Neuronal stem cell (in vitro differentiated cells): ENCODE measurements around the gene TMEM164.

Experiments
- DNase-seq: peaks from one replicate; pipeline ENCODE4 v3.0.0-alpha.2; 2013; ENCODE audit warnings: low spot score
- H2AFZ ChIP-seq: one replicate; pipeline ENCODE4 v1.6.1; 2013; ENCODE audit warnings: mild to moderate bottlenecking, low read length, inconsistent platforms
- H2AK5ac ChIP-seq: 2 replicates; pipeline ENCODE4 v1.6.1; 2013; ENCODE audit warnings: low read depth, mild to moderate bottlenecking, inconsistent platforms, low read length, moderate library complexity, mixed read lengths
- H2BK120ac ChIP-seq: 2 replicates; pipeline ENCODE4 v1.6.1; 2013; ENCODE audit warnings: low read depth, mild to moderate bottlenecking, inconsistent platforms, low read length, moderate library complexity, mixed read lengths
- H2BK12ac ChIP-seq: one replicate; pipeline ENCODE4 v1.6.1; 2013; ENCODE audit warnings: low read length, inconsistent platforms
- H2BK15ac ChIP-seq: 2 replicates; pipeline ENCODE4 v1.6.1; 2013; ENCODE audit warnings: mild to moderate bottlenecking, low read length, inconsistent platforms, mixed read lengths
- H2BK5ac ChIP-seq: one replicate; pipeline ENCODE4 v1.6.1; 2013; ENCODE audit warnings: inconsistent platforms, mild to moderate bottlenecking, low read length, moderate library complexity
- H3K14ac ChIP-seq: one replicate; pipeline ENCODE4 v1.6.1; 2013; ENCODE audit warnings: low read length, inconsistent platforms
- H3K18ac ChIP-seq: 2 replicates; pipeline ENCODE4 v1.6.1; 2013; ENCODE audit warnings: low read length, inconsistent platforms
- H3K23ac ChIP-seq: 2 replicates; pipeline ENCODE4 v1.6.1; 2013; ENCODE audit warnings: low read depth, mild to moderate bottlenecking, mixed read lengths, low read length, inconsistent platforms; ENCODE audit not compliant: poor library complexity
- H3K27ac ChIP-seq: replicated peaks from 3 replicates; pipeline ENCODE4 v1.5.1; 2013; ENCODE audit warnings: low read length, inconsistent platforms
- H3K27me3 ChIP-seq, 3 experiments: 2 replicates each; pipeline ENCODE4 v1.6.1; 2013; ENCODE audit warnings: low read length in 3 of 3, mild to moderate bottlenecking in 2 of 3, inconsistent platforms in 1 of 3, low read depth in 1 of 3, mixed read lengths in 1 of 3, moderate library complexity in 1 of 3; ENCODE audit not compliant: control insufficient read depth in 3 of 3, insufficient read depth in 3 of 3
- H3K36me3 ChIP-seq, 2 donors: replicated peaks in 1 of 2; 2 replicates each; pipeline ENCODE4 v1.6.1; 2013; ENCODE audit warnings: low read length in 2 of 2; ENCODE audit not compliant: control insufficient read depth in 2 of 2, insufficient read depth in 2 of 2
- H3K4ac ChIP-seq: 2 replicates; pipeline ENCODE4 v1.6.1; 2013; ENCODE audit warnings: inconsistent platforms, mild to moderate bottlenecking, low read length, moderate library complexity
- H3K4me1 ChIP-seq, 2 donors: 1 replicate in 1 of 2; 2 replicates in 1 of 2; pipeline ENCODE4 v1.6.1; 2013; ENCODE audit warnings: low read length in 2 of 2, low read depth in 1 of 2; ENCODE audit not compliant: control insufficient read depth in 2 of 2, insufficient read depth in 1 of 2
- H3K4me2 ChIP-seq: one replicate; pipeline ENCODE4 v1.6.1; 2013; ENCODE audit warnings: mild to moderate bottlenecking, low read length, inconsistent platforms; ENCODE audit not compliant: insufficient read depth, poor library complexity, severe bottlenecking
- H3K4me3 ChIP-seq, 2 donors: 2 replicates each; pipeline ENCODE4 v1.5.1; 2013; ENCODE audit warnings: low read length in 2 of 2, mild to moderate bottlenecking in 2 of 2, inconsistent platforms in 1 of 2, moderate library complexity in 1 of 2
- H3K79me1 ChIP-seq: one replicate; pipeline ENCODE4 v1.6.1; 2013; ENCODE audit warnings: low read depth, mild to moderate bottlenecking, inconsistent platforms, low read length, moderate library complexity
- H3K9ac ChIP-seq: one replicate; pipeline ENCODE4 v1.6.1; 2013; ENCODE audit warnings: mild to moderate bottlenecking, low read depth, low read length, inconsistent platforms; ENCODE audit not compliant: poor library complexity
- H3K9me3 ChIP-seq, 2 donors: replicated peaks in 1 of 2; 2 replicates each; pipeline versions ENCODE3 to v1.6.1; 2013; ENCODE audit warnings: low read length in 2 of 2, mild to moderate bottlenecking in 2 of 2, inconsistent platforms in 1 of 2, low read depth in 1 of 2, mixed read lengths in 1 of 2, moderate library complexity in 1 of 2; ENCODE audit not compliant: control insufficient read depth in 2 of 2, insufficient read depth in 1 of 2
- H4K8ac ChIP-seq: one replicate; pipeline ENCODE4 v1.6.1; 2013; ENCODE audit warnings: low read depth, mild to moderate bottlenecking, inconsistent platforms, low read length, moderate library complexity
- H4K91ac ChIP-seq: one replicate; pipeline ENCODE4 v1.6.1; 2013; ENCODE audit warnings: low read length, low read depth, mild to moderate bottlenecking, inconsistent platforms; ENCODE audit not compliant: poor library complexity
- WGBS, 2 donors: extraction: QIAGEN DNeasy Blood & Tissue Kit; methylation state at CpG; one replicate each; pipeline ENCODE4 v1.1.7; 2013; ENCODE audit warnings: missing lambda C conversion rate in 2 of 2, mixed read lengths in 1 of 2; ENCODE audit not compliant: insufficient read length in 2 of 2, insufficient replicate concordance in 1 of 2; ENCODE audit errors: extremely low coverage in 2 of 2; 5-methylcytosine and 5-hydroxymethylcytosine counted together

Gene TMEM164

DNA sequence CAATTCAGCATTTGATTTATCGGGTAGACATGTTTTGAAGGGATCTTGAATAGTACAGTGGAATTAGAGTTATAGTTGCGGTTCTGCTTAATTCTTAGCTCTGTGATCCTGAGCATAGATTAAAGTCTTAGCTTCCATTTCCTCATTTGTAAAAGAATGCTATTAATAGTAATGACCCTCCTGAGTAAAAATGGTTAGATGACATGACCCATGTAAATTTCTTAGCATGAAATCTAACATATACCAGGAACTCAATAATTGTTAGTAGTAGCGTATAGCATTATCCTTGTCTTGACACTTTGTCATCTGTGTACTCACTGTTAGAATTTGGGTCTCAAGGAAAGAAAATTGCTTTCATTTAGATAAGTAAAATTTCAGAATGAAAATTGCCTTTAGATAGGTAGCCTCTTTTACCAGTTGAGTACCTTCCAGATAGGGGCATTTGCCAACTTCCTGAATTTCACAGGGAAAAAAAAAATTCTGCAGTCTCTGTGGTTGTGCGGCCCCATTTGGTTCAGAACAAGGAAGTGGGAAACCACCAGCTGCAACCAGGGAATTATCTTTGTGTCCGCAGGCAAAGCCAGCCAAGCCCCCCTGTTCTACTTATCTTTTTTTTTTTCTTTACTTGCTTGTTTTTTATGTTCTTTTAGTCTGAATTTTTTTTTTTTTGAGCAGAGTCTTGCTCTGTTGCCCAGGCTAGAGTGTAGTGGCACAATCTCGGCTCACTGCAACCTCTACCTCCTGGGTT, 86.9 kb downstream of the TMEM164 start:
- no peak overlapping the region for H4K8ac ChIP-seq
- H4K91ac ChIP-seq: no peak overlapping the region
- no peak overlapping the region for H3K4me3 ChIP-seq
- no peaks in the 10 kb centered on the region for H3K36me3 ChIP-seq
- no peaks in the 10 kb centered on the region for H3K9me3 ChIP-seq
- no peak overlapping the region for H3K14ac ChIP-seq
- H3K18ac ChIP-seq: no peak overlapping the region
- WGBS, 2 donors: no CpG with 5 or more reads among the region's 6 CpGs
- H3K27me3 ChIP-seq: no peaks in the 10 kb centered on the region
- H2BK12ac ChIP-seq: no peak overlapping the region
- no peak for DNase-seq
- H3K27ac ChIP-seq: no peak overlapping the region
- H3K79me1 ChIP-seq: no peaks in the 10 kb centered on the region
- no peak overlapping the region for H2BK5ac ChIP-seq
- H2AFZ ChIP-seq: no peak overlapping the region
- H3K4me1 ChIP-seq: no peaks in the 10 kb centered on the region
- H3K4me2 ChIP-seq: no peak overlapping the region
- no peak overlapping the region for H2AK5ac ChIP-seq
- H3K23ac ChIP-seq: no peak overlapping the region
- no peak overlapping the region for H2BK120ac ChIP-seq
- H3K9ac ChIP-seq: no peak overlapping the region
- H3K4ac ChIP-seq: no peak overlapping the region
- H2BK15ac ChIP-seq: no peak overlapping the region

DNA sequence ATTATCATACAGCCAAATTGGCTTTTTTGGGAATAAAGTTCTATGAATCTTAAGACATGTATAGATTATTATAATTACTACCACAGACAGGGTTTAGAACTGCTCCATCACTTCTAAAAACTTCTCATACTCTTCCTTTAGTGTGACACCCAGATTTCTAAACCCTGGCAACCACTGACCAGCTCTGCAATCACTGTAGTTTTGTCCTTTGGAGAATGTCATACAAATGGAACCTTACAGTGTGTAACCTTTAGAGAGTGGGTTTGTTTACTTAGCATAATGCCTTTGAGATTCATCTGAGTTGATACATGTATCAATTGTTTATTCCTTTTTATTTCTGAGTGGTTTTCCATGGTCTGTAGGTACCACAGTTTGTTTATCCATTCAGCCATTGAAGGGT, 95.0 kb downstream of the TMEM164 start:
- H3K23ac ChIP-seq: no peak overlapping the region
- no peak overlapping the region for H4K8ac ChIP-seq
- H3K9ac ChIP-seq: no peak overlapping the region
- no peak overlapping the region for H3K4ac ChIP-seq
- no peak for DNase-seq
- no peak overlapping the region for H4K91ac ChIP-seq
- H3K4me2 ChIP-seq: no peak overlapping the region
- no peaks in the 10 kb centered on the region for H3K27me3 ChIP-seq
- no peaks in the 10 kb centered on the region for H3K79me1 ChIP-seq
- no peak overlapping the region for H2BK120ac ChIP-seq
- H2BK5ac ChIP-seq: no peak overlapping the region
- H3K36me3 ChIP-seq: no peaks in the 10 kb centered on the region
- H2AK5ac ChIP-seq: no peak overlapping the region
- no peak overlapping the region for H3K18ac ChIP-seq
- H3K9me3 ChIP-seq: no peaks in the 10 kb centered on the region
- no peaks in the 10 kb centered on the region for H3K4me1 ChIP-seq
- no peak overlapping the region for H2AFZ ChIP-seq
- no peak overlapping the region for H3K14ac ChIP-seq
- H2BK12ac ChIP-seq: no peak overlapping the region
- H2BK15ac ChIP-seq: no peak overlapping the region
- H3K4me3 ChIP-seq: no peak overlapping the region
- no peak overlapping the region for H3K27ac ChIP-seq

- Histone ChIP-seq H4K8ac (no peak overlapping the region), H3K18ac (no peak overlapping the region), H3K27ac (no peak overlapping the region), H3K4ac (no peak overlapping the region), H4K91ac (no peak overlapping the region), H2BK12ac (no peak overlapping the region), H2BK120ac (no peak overlapping the region), H3K27me3 (no peaks in the 10 kb centered on the region), H3K23ac (no peak overlapping the region), H3K4me3 (no peak overlapping the region), H3K9ac (no peak overlapping the region), H2AFZ (no peak overlapping the region), H3K4me2 (no peak overlapping the region), H2BK15ac (no peak overlapping the region), H3K9me3 (no peaks in the 10 kb centered on the region), H3K79me1 (no peaks in the 10 kb centered on the region), H2BK5ac (no peak overlapping the region), H2AK5ac (no peak overlapping the region), H3K4me1 (no peaks in the 10 kb centered on the region), H3K36me3 (no peaks in the 10 kb centered on the region), H3K14ac (no peak overlapping the region)
- WGBS, 2 donors: no CpG with 5 or more reads among the region's 1 CpG
- DNase-seq: no peak
Observed at GRCh38 chrX:110103344-110103743, 100.4 kb downstream of the TMEM164 start.

DNA sequence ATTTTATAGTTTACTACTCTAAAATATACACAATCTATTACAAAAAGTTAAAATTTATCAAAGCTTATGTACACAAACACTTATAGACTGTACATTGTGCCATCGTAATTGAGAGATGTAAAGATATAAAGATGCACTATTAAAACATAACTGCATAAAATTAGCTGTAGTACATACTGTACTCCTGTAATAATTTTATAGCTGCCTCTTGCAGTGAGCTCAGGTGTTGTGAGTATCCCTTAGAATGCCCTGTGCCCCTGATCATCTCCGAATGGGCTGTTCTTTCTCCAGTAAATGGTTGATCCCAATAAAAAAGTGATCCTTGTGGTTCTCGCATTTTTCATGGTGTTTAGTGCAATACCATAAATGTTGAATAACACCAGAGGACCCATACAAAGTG, 101.2 kb downstream of the TMEM164 start:
- Histone ChIP-seq H3K4me3 (no peak overlapping the region), H2AK5ac (no peak overlapping the region), H3K4me2 (no peak overlapping the region), H2AFZ (no peak overlapping the region), H3K36me3 (no peaks in the 10 kb centered on the region), H3K27me3 (no peaks in the 10 kb centered on the region), H3K23ac (no peak overlapping the region), H4K8ac (no peak overlapping the region), H3K4ac (no peak overlapping the region), H3K9me3 (no peaks in the 10 kb centered on the region), H3K14ac (no peak overlapping the region), H3K27ac (no peak overlapping the region), H3K4me1 (no peaks in the 10 kb centered on the region), H2BK12ac (no peak overlapping the region), H2BK15ac (no peak overlapping the region), H4K91ac (no peak overlapping the region), H3K18ac (no peak overlapping the region), H3K79me1 (no peaks in the 10 kb centered on the region), H3K9ac (no peak overlapping the region), H2BK5ac (no peak overlapping the region), H2BK120ac (no peak overlapping the region)
- no peak for DNase-seq
- no CpG with 5 or more reads among the region's 3 CpGs for WGBS, 2 donors
